HepG2 (cell line): ENCODE results near the gene NPTXR. TPM values are rescaled to one million over a fixed set of nuclear protein-coding genes. Genes with fewer than 3 reads are reported as not detected.

Experiments
- ATAC-seq: fragments of 200-7000 bp; cut with Tn5 transposase; 3 replicates; pipeline ENCODE4 v1.9.1; 2020; ENCODE audit warnings: mild to moderate bottlenecking, moderate library complexity
- BruUV-seq: library from RNA; stranded (reverse); fragments of 400-500 nt; replicated peaks from 2 replicates; lab custom pipeline; 2021; lab: Mats Ljungman, UMichigan
- CTCF ChIA-PET: fragments of 300-600 bp; formaldehyde crosslinking; extraction: SDS; loops from one replicate; lab custom pipeline; 2021; ENCODE audit warnings: low total read pairs, inconsistent platforms, low intra/inter-chr PET ratio; lab: Yijun Ruan, JAX
- POLR2A ChIA-PET: fragments of 350-600 bp; sonication (Branson Sonifier 250); formaldehyde crosslinking; loops from one replicate; lab custom pipeline; 2020; ENCODE audit warnings: antibody characterized with exemption, inconsistent platforms; lab: Yijun Ruan, JAX
- DNase-seq: peaks from one replicate; pipeline ENCODE4 v3.0.0-alpha.2; 2015; ENCODE audit warnings: low spot score
- FAIRE-seq: peaks from 3 replicates; lab custom pipeline; 2011; peaks lifted over from hg19 to GRCh38; lab: Jason Lieb, UNC
- H2AFZ ChIP-seq: one replicate; pipeline ENCODE4 v1.6.1; 2011; ENCODE audit warnings: low read length, inconsistent platforms
- H3K27ac ChIP-seq: fragments of 300-600 bp; 3 replicates; pipeline ENCODE4 v1.8.0; 2011; ENCODE audit warnings: mixed run types, mild to moderate bottlenecking, mixed read lengths, low read length, inconsistent platforms; ENCODE audit not compliant: insufficient read depth; ENCODE audit errors: extremely low read length
- H3K27me3 ChIP-seq, 2 experiments: fragments of 200-600 bp in 1 of 2; 2 replicates in 1 of 2; 3 replicates in 1 of 2; pipeline versions ENCODE4 v1.6.0 to v1.8.0; 2011; ENCODE audit warnings: low read length in 2 of 2, mild to moderate bottlenecking in 2 of 2, moderate library complexity in 2 of 2, inconsistent platforms in 1 of 2; ENCODE audit not compliant: insufficient read depth in 2 of 2, control insufficient read depth in 1 of 2
- H3K36me3 ChIP-seq, 2 experiments: fragments of 200-600 bp in 1 of 2; replicated peaks in 1 of 2; 2 replicates in 1 of 2; 3 replicates in 1 of 2; pipeline versions ENCODE4 v1.5.1 to v1.8.0; 2011; ENCODE audit warnings: low read length in 2 of 2, inconsistent platforms in 1 of 2; ENCODE audit not compliant: insufficient read depth in 2 of 2, control insufficient read depth in 1 of 2
- H3K4me1 ChIP-seq: 2 replicates; pipeline ENCODE4 v1.5.1; 2012; ENCODE audit warnings: low read length, inconsistent platforms; ENCODE audit not compliant: insufficient read depth
- H3K4me2 ChIP-seq: 2 replicates; pipeline ENCODE4 v1.6.0; 2011; ENCODE audit warnings: low read depth, low read length, inconsistent platforms
- H3K4me3 ChIP-seq, 3 experiments: fragments of 200-600 bp in 1 of 3; sonication (generic), shearing (Covaris generic) in 1 of 3; replicated peaks in 1 of 3; 2 replicates each; pipeline ENCODE4 v1.5.1; 2011 to 2016; ENCODE audit warnings: low read length in 3 of 3, inconsistent platforms in 2 of 3, low read depth in 2 of 3, mild to moderate bottlenecking in 2 of 3, control low read depth in 1 of 3, mixed read lengths in 1 of 3; ENCODE audit not compliant: insufficient read depth in 1 of 3
- H3K79me2 ChIP-seq: one replicate; pipeline ENCODE4 v1.6.1; 2011; ENCODE audit warnings: low read length, inconsistent platforms; ENCODE audit not compliant: insufficient read depth
- H3K9ac ChIP-seq: 2 replicates; pipeline ENCODE4 v1.6.0; 2011; ENCODE audit warnings: mild to moderate bottlenecking, low read depth, low read length, inconsistent platforms; ENCODE audit not compliant: insufficient read depth
- H3K9me3 ChIP-seq: 2 replicates; pipeline ENCODE4 v1.5.1; 2012; ENCODE audit warnings: mild to moderate bottlenecking, low read length
- H4K20me1 ChIP-seq: 2 replicates; pipeline ENCODE4 v1.6.0; 2011; ENCODE audit warnings: inconsistent platforms, mild to moderate bottlenecking, low read length, moderate library complexity; ENCODE audit not compliant: insufficient read depth
- FOXO1 ChIP-seq: sonication (generic); formaldehyde crosslinking; IDR thresholded peaks from 2 replicates; pipeline ENCODE4 v1.4.0; 2020; ENCODE audit warnings: missing genetic modification reagents
- NR2F1 ChIP-seq, 2 experiments: fragments of 450-650 bp in 1 of 2; formaldehyde crosslinking in 1 of 2; IDR thresholded peaks; 2 replicates each; pipeline versions ENCODE4 v1.5.0 to v1.6.1; 2016 to 2020; ENCODE audit warnings: mild to moderate bottlenecking in 1 of 2, missing compliant biosample characterization in 1 of 2, missing genetic modification reagents in 1 of 2, moderate library complexity in 1 of 2
- PAX8 ChIP-seq: sonication (generic); formaldehyde crosslinking; IDR thresholded peaks from 2 replicates; pipeline ENCODE4 v1.8.0; 2022; ENCODE audit warnings: mild to moderate bottlenecking, missing genetic modification reagents, borderline replicate concordance
- REL ChIP-seq: sonication (generic); formaldehyde crosslinking; conservative IDR thresholded peaks from 2 replicates; pipeline ENCODE4 v1.8.0; 2022; ENCODE audit warnings: mild to moderate bottlenecking, missing genetic modification reagents, moderate library complexity
- REST ChIP-seq, 2 experiments: IDR thresholded peaks; 2 replicates each; pipeline ENCODE4 v1.6.1; 2011 to 2012; ENCODE audit warnings: low read length in 2 of 2, borderline replicate concordance in 1 of 2, low read depth in 1 of 2, mild to moderate bottlenecking in 1 of 2, moderate library complexity in 1 of 2
- ZBTB1 ChIP-seq: sonication (generic); formaldehyde crosslinking; IDR thresholded peaks from 2 replicates; pipeline ENCODE4 v1.4.0; 2020; ENCODE audit warnings: missing genetic modification reagents, borderline replicate concordance
- ZC3H4 ChIP-seq: sonication (generic); formaldehyde crosslinking; IDR thresholded peaks from 2 replicates; pipeline ENCODE4 v1.4.0; 2020; ENCODE audit warnings: missing genetic modification reagents, borderline replicate concordance
- ZNF18 ChIP-seq: sonication (generic); formaldehyde crosslinking; IDR thresholded peaks from 2 replicates; pipeline ENCODE4 v1.8.0; 2022; ENCODE audit warnings: mild to moderate bottlenecking, missing genetic modification reagents; ENCODE audit not compliant: insufficient replicate concordance
- ZNF317 ChIP-seq: sonication (generic); formaldehyde crosslinking; IDR thresholded peaks from 2 replicates; pipeline ENCODE4 v1.5.0; 2020; ENCODE audit warnings: mild to moderate bottlenecking, missing genetic modification reagents
- ZNF772 ChIP-seq: sonication (generic); formaldehyde crosslinking; IDR thresholded peaks from 2 replicates; pipeline ENCODE4 v1.5.0; 2020; ENCODE audit warnings: mild to moderate bottlenecking, missing genetic modification reagents
- ZNF841 ChIP-seq: sonication (generic); formaldehyde crosslinking; IDR thresholded peaks from 2 replicates; pipeline ENCODE4 v1.8.1; 2023; ENCODE audit warnings: missing genetic modification reagents, borderline replicate concordance
- WGBS: methylation state at CpG from one replicate; pipeline ENCODE4 v1.1.6; 2017; ENCODE audit warnings: low lambda C conversion rate; 5-methylcytosine and 5-hydroxymethylcytosine counted together
- in situ Hi-C: cut with HindIII; loops from 2 replicates; pipeline ENCODE4 v1.10.0; 2017; ENCODE audit warnings: low pct_unique_long_range_greater_than_20kb; ENCODE audit not compliant: extremely low pct_ligation_motif_present
- intact Hi-C: fragments of 100-400 bp; cut with micrococcal nuclease; formaldehyde crosslinking; loops from one replicate; pipeline ENCODE4 v1.10.0; 2022; ENCODE audit not compliant: unreplicated experiment
- polyA plus RNA-seq, 8 experiments: library from polyadenylated mRNA; depleted of rRNA in 3 of 8; stranded (reverse) in 7 of 8; unstranded in 1 of 8; fragments of >200 nt; fragmentation: Illumina TruSeq in 4 of 8; extraction: Trizol in 4 of 8; gene quantifications; 2 replicates each; pipeline versions ENCODE4 v1.2.1 to v1.2.3, GENCODE V29; 2011 to 2016; ENCODE audit warnings: low read depth in 4 of 8, missing spikeins in 1 of 8, mixed read lengths in 1 of 8; ENCODE audit not compliant: insufficient read depth in 1 of 8
- total RNA-seq, 5 experiments: library from RNA; depleted of rRNA; stranded (reverse); fragments of >200 nt; fragmentation: Illumina TruSeq; extraction: Trizol; gene quantifications; 2 replicates each; pipeline ENCODE4 v1.2.3, GENCODE V29; 2016; ENCODE audit warnings: low read depth in 1 of 5
- TF ChIP-seq, protein P1 (sequence below): sonication (generic); formaldehyde crosslinking; conservative IDR thresholded peaks from 2 replicates; pipeline ENCODE4 v1.4.0; 2020; ENCODE audit warnings: mild to moderate bottlenecking, missing genetic modification reagents, moderate library complexity
- TF ChIP-seq, protein P2 (sequence below): sonication (generic); formaldehyde crosslinking; IDR thresholded peaks from 2 replicates; pipeline ENCODE4 v1.5.0; 2020; ENCODE audit warnings: mild to moderate bottlenecking, missing genetic modification reagents, borderline replicate concordance

Gene NPTXR
- total and polyA plus RNA-seq, 2 of the 13 experiments (the other 11 are each of a cell fraction or from before 2014, with no cell fraction given) = 2.6 to 4.8 TPM

DNA sequence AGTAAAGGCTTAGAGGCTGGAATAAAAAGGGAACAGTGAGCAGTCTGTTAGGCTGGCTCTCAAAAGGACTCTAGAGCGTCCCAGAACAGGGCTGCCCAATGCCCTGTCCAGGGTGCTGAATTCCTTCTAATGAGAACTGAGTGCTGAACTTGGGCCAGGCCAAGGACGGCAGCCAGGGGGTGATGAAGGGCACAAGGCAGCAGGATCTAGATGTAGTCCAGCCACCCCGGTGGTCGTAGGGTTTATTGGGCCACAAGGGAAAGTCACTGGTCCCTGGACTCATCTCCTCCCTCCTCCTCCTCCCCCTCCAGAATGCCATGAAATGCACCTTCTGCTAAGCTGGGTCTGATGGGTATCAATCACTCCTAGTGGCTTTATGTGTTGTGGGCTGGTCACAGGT is 19.2 kb downstream of the NPTXR start:
- Histone ChIP-seq H3K4me3 (no peak overlapping the region), H3K4me2 (no peak overlapping the region), H3K36me3 (no peaks in the 10 kb centered on the region), H3K4me1 (no peaks in the 10 kb centered on the region), H2AFZ (no peak overlapping the region), H3K9ac (no peak overlapping the region), H3K27ac (no peak overlapping the region), H3K27me3 (no peaks in the 10 kb centered on the region), H3K79me2 (no peaks in the 10 kb centered on the region), H4K20me1 (no peaks in the 10 kb centered on the region), H3K9me3 (no peaks in the 10 kb centered on the region)
- CTCF ChIA-PET = no interaction called here
- no TSS peak for BruUV-seq
- in situ Hi-C loops = no loop called here
- peak; percentile 47 for FAIRE-seq
- intact Hi-C loops = no loop called here
- 17% methylated on average over 1 of the region's 4 CpGs for WGBS
- peak; percentile 88 for ATAC-seq
- DNase-seq = peak; percentile 73
- POLR2A ChIA-PET = no interaction called here
- no peak for TF ChIP-seq NR2F1 (CRISPR knock-in tag; IDR thresholded peaks at IDR 0.05)
- no peak for TF ChIP-seq PAX8 (CRISPR knock-in tag)
- no peak for TF ChIP-seq ZC3H4 (CRISPR knock-in tag)
- TF ChIP-seq ZNF18 (CRISPR knock-in tag) = no peak
- TF ChIP-seq ZNF841 (CRISPR knock-in tag) = no peak
- peak; percentile 35; the same call in 1 of the 2 replicates for TF ChIP-seq FOXO1 (CRISPR knock-in tag)
- TF ChIP-seq REL (CRISPR knock-in tag) = no peak
- TF ChIP-seq, protein P1, sequence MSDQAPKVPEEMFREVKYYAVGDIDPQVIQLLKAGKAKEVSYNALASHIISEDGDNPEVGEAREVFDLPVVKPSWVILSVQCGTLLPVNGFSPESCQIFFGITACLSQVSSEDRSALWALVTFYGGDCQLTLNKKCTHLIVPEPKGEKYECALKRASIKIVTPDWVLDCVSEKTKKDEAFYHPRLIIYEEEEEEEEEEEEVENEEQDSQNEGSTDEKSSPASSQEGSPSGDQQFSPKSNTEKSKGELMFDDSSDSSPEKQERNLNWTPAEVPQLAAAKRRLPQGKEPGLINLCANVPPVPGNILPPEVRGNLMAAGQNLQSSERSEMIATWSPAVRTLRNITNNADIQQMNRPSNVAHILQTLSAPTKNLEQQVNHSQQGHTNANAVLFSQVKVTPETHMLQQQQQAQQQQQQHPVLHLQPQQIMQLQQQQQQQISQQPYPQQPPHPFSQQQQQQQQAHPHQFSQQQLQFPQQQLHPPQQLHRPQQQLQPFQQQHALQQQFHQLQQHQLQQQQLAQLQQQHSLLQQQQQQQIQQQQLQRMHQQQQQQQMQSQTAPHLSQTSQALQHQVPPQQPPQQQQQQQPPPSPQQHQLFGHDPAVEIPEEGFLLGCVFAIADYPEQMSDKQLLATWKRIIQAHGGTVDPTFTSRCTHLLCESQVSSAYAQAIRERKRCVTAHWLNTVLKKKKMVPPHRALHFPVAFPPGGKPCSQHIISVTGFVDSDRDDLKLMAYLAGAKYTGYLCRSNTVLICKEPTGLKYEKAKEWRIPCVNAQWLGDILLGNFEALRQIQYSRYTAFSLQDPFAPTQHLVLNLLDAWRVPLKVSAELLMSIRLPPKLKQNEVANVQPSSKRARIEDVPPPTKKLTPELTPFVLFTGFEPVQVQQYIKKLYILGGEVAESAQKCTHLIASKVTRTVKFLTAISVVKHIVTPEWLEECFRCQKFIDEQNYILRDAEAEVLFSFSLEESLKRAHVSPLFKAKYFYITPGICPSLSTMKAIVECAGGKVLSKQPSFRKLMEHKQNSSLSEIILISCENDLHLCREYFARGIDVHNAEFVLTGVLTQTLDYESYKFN = no peak
- peak; percentile 98 to 99 for TF ChIP-seq REST (IDR thresholded peaks at IDR 0.05; ENCODE audit: borderline replicate concordance in 1 of 2, low read depth in 1 of 2, low read length in 2 of 2)
- TF ChIP-seq ZBTB1 (CRISPR knock-in tag) = 0 out of 2 replicates have a peak, but pooled peaks have one; percentile 74
- no peak; the same call in 1 of the 2 replicates for TF ChIP-seq ZNF772 (CRISPR knock-in tag)
- no peak for TF ChIP-seq ZNF317
- TF ChIP-seq, protein P2, sequence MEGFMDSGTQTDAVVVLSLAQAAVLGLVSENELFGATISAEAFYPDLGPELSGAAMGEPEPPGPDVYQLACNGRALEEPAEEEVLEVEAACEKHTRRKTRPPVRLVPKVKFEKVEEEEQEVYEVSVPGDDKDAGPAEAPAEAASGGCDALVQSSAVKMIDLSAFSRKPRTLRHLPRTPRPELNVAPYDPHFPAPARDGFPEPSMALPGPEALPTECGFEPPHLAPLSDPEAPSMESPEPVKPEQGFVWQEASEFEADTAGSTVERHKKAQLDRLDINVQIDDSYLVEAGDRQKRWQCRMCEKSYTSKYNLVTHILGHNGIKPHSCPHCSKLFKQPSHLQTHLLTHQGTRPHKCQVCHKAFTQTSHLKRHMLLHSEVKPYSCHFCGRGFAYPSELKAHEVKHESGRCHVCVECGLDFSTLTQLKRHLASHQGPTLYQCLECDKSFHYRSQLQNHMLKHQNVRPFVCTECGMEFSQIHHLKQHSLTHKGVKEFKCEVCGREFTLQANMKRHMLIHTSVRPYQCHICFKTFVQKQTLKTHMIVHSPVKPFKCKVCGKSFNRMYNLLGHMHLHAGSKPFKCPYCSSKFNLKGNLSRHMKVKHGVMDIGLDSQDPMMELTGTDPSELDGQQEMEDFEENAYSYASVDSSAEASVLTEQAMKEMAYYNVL = no peak
